Mesendoderm (in vitro differentiated cells): ENCODE results near the gene SPTLC2.
"Not testable (repeated sequence)": the region's sequence is repeated elsewhere in the genome, so short reads cannot be mapped to it uniquely, and the experiment has no call there.

Experiments
- DNase-seq: peaks from one replicate; pipeline ENCODE4 v3.0.0; 2013
- H2AK5ac ChIP-seq: 2 replicates; pipeline ENCODE4 v1.6.1; 2013; ENCODE audit warnings: low read length, inconsistent platforms
- H2BK120ac ChIP-seq: 2 replicates; pipeline ENCODE4 v1.6.1; 2013; ENCODE audit warnings: low read depth, mild to moderate bottlenecking, low read length, moderate library complexity, mixed read lengths
- H2BK15ac ChIP-seq: replicated peaks from 2 replicates; pipeline ENCODE4 v1.6.1; 2013; ENCODE audit warnings: low read depth, mild to moderate bottlenecking, moderate library complexity
- H2BK5ac ChIP-seq: 2 replicates; pipeline ENCODE4 v1.6.1; 2013; ENCODE audit warnings: low read length, inconsistent platforms
- H3K18ac ChIP-seq: 2 replicates; pipeline ENCODE4 v1.6.1; 2013; ENCODE audit warnings: mild to moderate bottlenecking, low read length, mixed read lengths
- H3K23ac ChIP-seq: one replicate; pipeline ENCODE4 v1.6.1; 2013; ENCODE audit warnings: low read length
- H3K27ac ChIP-seq: 2 replicates; pipeline ENCODE4 v1.5.1; 2013; ENCODE audit warnings: low read depth, mild to moderate bottlenecking, inconsistent platforms, low read length, moderate library complexity
- H3K27me3 ChIP-seq: 2 replicates; pipeline ENCODE4 v1.6.1; 2013; ENCODE audit warnings: low read length, control low read depth, mild to moderate bottlenecking, inconsistent platforms; ENCODE audit not compliant: insufficient read depth, poor library complexity
- H3K36me3 ChIP-seq: 2 replicates; pipeline ENCODE4 v1.6.1; 2013; ENCODE audit warnings: low read length, inconsistent platforms; ENCODE audit not compliant: control insufficient read depth, insufficient read depth
- H3K4ac ChIP-seq: one replicate; pipeline ENCODE4 v1.6.1; 2013; ENCODE audit warnings: low read depth, mild to moderate bottlenecking, low read length, moderate library complexity
- H3K4me1 ChIP-seq: 2 replicates; pipeline ENCODE4 v1.6.1; 2013; ENCODE audit warnings: low read depth, low read length, inconsistent platforms; ENCODE audit not compliant: control insufficient read depth
- H3K4me2 ChIP-seq: 2 replicates; pipeline ENCODE4 v1.6.1; 2013; ENCODE audit warnings: low read length
- H3K4me3 ChIP-seq: 2 replicates; pipeline ENCODE4 v1.5.1; 2013; ENCODE audit warnings: mild to moderate bottlenecking, low read length
- H3K56ac ChIP-seq: one replicate; pipeline ENCODE4 v1.6.1; 2013; ENCODE audit warnings: low read length
- H3K79me1 ChIP-seq: 2 replicates; pipeline ENCODE4 v1.6.1; 2013; ENCODE audit warnings: low read length, inconsistent platforms
- H3K79me2 ChIP-seq: 2 replicates; pipeline ENCODE4 v1.6.1; 2013; ENCODE audit warnings: mild to moderate bottlenecking, low read length; ENCODE audit not compliant: control insufficient read depth, insufficient read depth
- H3K9ac ChIP-seq: 2 replicates; pipeline ENCODE4 v1.6.1; 2013; ENCODE audit warnings: low read length, inconsistent platforms
- H4K5ac ChIP-seq: one replicate; pipeline ENCODE4 v1.6.1; 2013; ENCODE audit warnings: low read length
- H4K8ac ChIP-seq: one replicate; pipeline ENCODE4 v1.6.1; 2013; ENCODE audit warnings: low read depth, mild to moderate bottlenecking, control low read depth, low read length, moderate library complexity
- WGBS: extraction: QIAGEN DNeasy Blood & Tissue Kit; methylation state at CpG from one replicate; pipeline ENCODE4 v1.1.7; 2013; ENCODE audit warnings: low lambda C conversion rate, missing lambda C conversion rate; ENCODE audit not compliant: insufficient coverage; ENCODE audit errors: extremely low coverage; 5-methylcytosine and 5-hydroxymethylcytosine counted together

Gene SPTLC2

GRCh38 chr14:77635869-77636268 lies 19.4 kb upstream of the SPTLC2 start:
- H3K56ac ChIP-seq, H3K36me3 ChIP-seq, H3K27me3 ChIP-seq, H3K23ac ChIP-seq, H4K8ac ChIP-seq, H2AK5ac ChIP-seq, H3K18ac ChIP-seq, H2BK15ac ChIP-seq, H3K27ac ChIP-seq, H3K4me3 ChIP-seq, H3K4me1 ChIP-seq, H2BK5ac ChIP-seq, H4K5ac ChIP-seq, H2BK120ac ChIP-seq, H3K4me2 ChIP-seq, H3K79me2 ChIP-seq, DNase-seq, H3K4ac ChIP-seq, H3K79me1 ChIP-seq, H3K9ac ChIP-seq: not testable (repeated sequence)
- no CpG with 5 or more reads among the region's 4 CpGs for WGBS

DNA sequence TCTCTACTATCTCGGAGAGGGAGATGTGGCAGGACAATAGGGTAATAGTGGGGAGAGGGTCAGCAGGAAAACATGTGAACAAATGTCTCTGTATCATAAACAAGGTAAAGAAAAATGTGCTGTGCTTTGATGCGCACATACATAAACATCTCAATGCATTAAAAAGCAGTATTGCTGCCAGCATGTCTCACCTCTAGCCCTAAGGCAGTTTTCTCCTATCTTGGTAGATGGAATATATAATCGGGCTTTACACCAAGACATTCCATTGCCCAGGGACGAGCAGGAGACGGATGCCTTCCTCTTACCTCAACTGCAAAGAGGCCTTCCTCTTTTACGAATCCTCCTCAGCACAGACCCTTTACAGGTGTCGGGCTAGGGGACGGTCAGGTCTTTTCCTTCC lies 19.0 kb upstream of the SPTLC2 start:
- not testable (repeated sequence) for H2BK15ac ChIP-seq, H3K56ac ChIP-seq, H2BK5ac ChIP-seq, H3K27me3 ChIP-seq, DNase-seq, H2AK5ac ChIP-seq, H3K4me2 ChIP-seq, H3K4ac ChIP-seq, H3K36me3 ChIP-seq, H2BK120ac ChIP-seq, H3K27ac ChIP-seq, H3K23ac ChIP-seq, H3K79me1 ChIP-seq, H4K5ac ChIP-seq, H4K8ac ChIP-seq, H3K79me2 ChIP-seq, H3K4me3 ChIP-seq, H3K9ac ChIP-seq, H3K4me1 ChIP-seq, H3K18ac ChIP-seq
- WGBS = no CpG with 5 or more reads among the region's 8 CpGs

DNA sequence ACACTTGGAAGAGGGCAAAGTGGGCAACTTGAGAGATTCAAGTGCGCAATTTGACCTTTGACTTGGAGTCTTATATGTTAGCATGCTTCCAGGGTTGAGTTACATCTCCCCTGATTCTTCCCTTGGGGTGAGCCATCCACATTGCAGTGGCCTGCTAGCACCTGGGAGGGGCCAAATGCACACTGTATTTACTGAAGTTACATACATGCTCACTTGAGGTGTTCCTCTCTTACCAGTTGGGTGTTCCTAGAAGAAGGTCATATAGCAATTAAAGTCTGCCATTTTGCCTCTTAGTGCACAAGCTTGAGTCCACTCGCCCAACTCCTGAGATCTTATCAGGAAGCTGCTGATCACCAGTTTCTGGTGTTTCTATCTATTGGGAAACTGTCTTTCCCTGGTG lies 13.7 kb upstream of the SPTLC2 start:
- no peak overlapping the region for H2AK5ac ChIP-seq
- H3K27me3 ChIP-seq = no peaks in the 10 kb centered on the region
- WGBS = no CpG with 5 or more reads among the region's 2 CpGs
- no peak overlapping the region for H3K56ac ChIP-seq
- H3K36me3 ChIP-seq = no peaks in the 10 kb centered on the region
- no peak overlapping the region for H4K8ac ChIP-seq
- H4K5ac ChIP-seq = no peak overlapping the region
- no peak overlapping the region for H3K4ac ChIP-seq
- no peak overlapping the region for H2BK15ac ChIP-seq
- H3K79me1 ChIP-seq = no peaks in the 10 kb centered on the region
- no peak overlapping the region for H3K4me3 ChIP-seq
- no peak overlapping the region for H2BK120ac ChIP-seq
- H3K79me2 ChIP-seq = no peaks in the 10 kb centered on the region
- no peak overlapping the region for H3K18ac ChIP-seq
- DNase-seq = no peak
- H2BK5ac ChIP-seq = no peak overlapping the region
- no peak overlapping the region for H3K23ac ChIP-seq
- no peaks in the 10 kb centered on the region for H3K4me1 ChIP-seq
- H3K4me2 ChIP-seq = no peak overlapping the region
- H3K27ac ChIP-seq = no peak overlapping the region
- no peak overlapping the region for H3K9ac ChIP-seq

GRCh38 chr14:77625360-77625759 lies 8.9 kb upstream of the SPTLC2 start:
- H3K27me3 ChIP-seq = no peaks in the 10 kb centered on the region
- H3K56ac ChIP-seq = no peak overlapping the region

GRCh38 chr14:77623201-77623600 lies 6.8 kb upstream of the SPTLC2 start:
- no peaks in the 10 kb centered on the region for H3K36me3 ChIP-seq
- no peak overlapping the region for H3K27ac ChIP-seq
- H3K4me1 ChIP-seq = no peaks in the 10 kb centered on the region
- H4K5ac ChIP-seq = no peak overlapping the region
- no peak overlapping the region for H4K8ac ChIP-seq
- no peaks in the 10 kb centered on the region for H3K27me3 ChIP-seq
- H2BK15ac ChIP-seq = no peak overlapping the region
- no peak overlapping the region for H3K56ac ChIP-seq
- no peak overlapping the region for H2AK5ac ChIP-seq
- H2BK120ac ChIP-seq = no peak overlapping the region
- WGBS = no CpG with 5 or more reads among the region's 1 CpG
- H3K18ac ChIP-seq = no peak overlapping the region
- no peak overlapping the region for H3K23ac ChIP-seq
- H2BK5ac ChIP-seq = no peak overlapping the region
- no peak overlapping the region for H3K9ac ChIP-seq
- H3K4me2 ChIP-seq = no peak overlapping the region
- no peak overlapping the region for H3K4me3 ChIP-seq
- no peak overlapping the region for H3K4ac ChIP-seq
- no peaks in the 10 kb centered on the region for H3K79me1 ChIP-seq
- no peaks in the 10 kb centered on the region for H3K79me2 ChIP-seq
- DNase-seq = no peak

More at GRCh38 chr14:77625360-77625759, 8.9 kb upstream of the SPTLC2 start:
- Histone ChIP-seq H2BK15ac (no peak overlapping the region), H3K27ac (no peak overlapping the region), H3K4me2 (no peak overlapping the region), H3K4ac (no peak overlapping the region), H2BK120ac (no peak overlapping the region), H3K18ac (no peak overlapping the region), H3K79me1 (no peaks in the 10 kb centered on the region), H4K8ac (no peak overlapping the region), H3K4me3 (no peak overlapping the region), H3K9ac (no peak overlapping the region), H2BK5ac (no peak overlapping the region), H3K36me3 (no peaks in the 10 kb centered on the region), H2AK5ac (no peak overlapping the region), H3K79me2 (no peaks in the 10 kb centered on the region), H3K23ac (no peak overlapping the region), H3K4me1 (no peaks in the 10 kb centered on the region), H4K5ac (no peak overlapping the region)
- no CpG with 5 or more reads among the region's 3 CpGs for WGBS
- DNase-seq = no peak

DNA sequence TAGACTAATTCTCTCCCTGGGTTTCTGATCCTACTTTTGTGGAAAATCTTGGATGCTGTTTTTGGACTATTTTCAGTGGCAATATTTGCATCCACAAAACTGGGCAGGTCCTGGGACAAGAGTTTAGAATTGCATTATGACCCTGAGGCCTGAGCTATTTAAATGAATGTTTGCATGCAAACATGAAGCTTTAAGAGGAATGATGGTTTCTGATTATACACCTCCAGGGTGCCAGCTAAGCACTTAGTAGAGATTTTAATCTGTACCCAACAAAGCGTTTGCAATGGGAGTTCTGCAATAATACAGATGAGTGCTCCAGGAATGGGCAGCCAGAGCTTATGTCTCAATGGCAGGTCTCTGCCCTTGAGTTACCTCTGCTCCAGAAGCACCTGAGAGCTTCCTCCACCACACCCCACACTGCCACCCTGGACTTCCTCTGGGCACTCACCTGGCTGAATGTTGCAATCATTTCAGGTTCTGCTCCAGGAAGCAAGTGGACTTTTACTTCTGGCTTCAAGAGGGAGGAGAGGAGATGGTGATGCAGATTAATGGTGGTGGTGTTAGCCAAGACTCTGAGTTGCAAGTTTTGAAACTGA lies 6.0 kb upstream of the SPTLC2 start:
- Histone ChIP-seq H3K79me2 (no peaks in the 10 kb centered on the region), H3K18ac (no peak overlapping the region), H2AK5ac (no peak overlapping the region), H2BK5ac (no peak overlapping the region), H3K9ac (no peak overlapping the region), H3K27me3 (no peaks in the 10 kb centered on the region), H2BK120ac (no peak overlapping the region), H3K23ac (no peak overlapping the region), H3K4me3 (no peak overlapping the region), H3K79me1 (no peaks in the 10 kb centered on the region), H3K4ac (no peak overlapping the region), H2BK15ac (no peak overlapping the region), H3K27ac (no peak overlapping the region), H3K36me3 (no peaks in the 10 kb centered on the region), H3K4me1 (no peaks in the 10 kb centered on the region), H3K4me2 (no peak overlapping the region), H3K56ac (no peak overlapping the region), H4K5ac (no peak overlapping the region), H4K8ac (no peak overlapping the region)
- no CpG with 5 or more reads among the region's 1 CpG for WGBS
- no peak for DNase-seq
